Hypothalamus (tissue), 51 donors: Measurements from ENCODE around the gene CTNNBL1.
"Not testable (repeated sequence)": the region's sequence is repeated elsewhere in the genome, so short reads cannot be mapped to it uniquely, and the experiment has no call there.

Experiments
- DNase-seq, 51 donors: peaks; one replicate each; lab custom pipeline; 2025; lab: John Stamatoyannopoulos, UW

Gene CTNNBL1, protein sequence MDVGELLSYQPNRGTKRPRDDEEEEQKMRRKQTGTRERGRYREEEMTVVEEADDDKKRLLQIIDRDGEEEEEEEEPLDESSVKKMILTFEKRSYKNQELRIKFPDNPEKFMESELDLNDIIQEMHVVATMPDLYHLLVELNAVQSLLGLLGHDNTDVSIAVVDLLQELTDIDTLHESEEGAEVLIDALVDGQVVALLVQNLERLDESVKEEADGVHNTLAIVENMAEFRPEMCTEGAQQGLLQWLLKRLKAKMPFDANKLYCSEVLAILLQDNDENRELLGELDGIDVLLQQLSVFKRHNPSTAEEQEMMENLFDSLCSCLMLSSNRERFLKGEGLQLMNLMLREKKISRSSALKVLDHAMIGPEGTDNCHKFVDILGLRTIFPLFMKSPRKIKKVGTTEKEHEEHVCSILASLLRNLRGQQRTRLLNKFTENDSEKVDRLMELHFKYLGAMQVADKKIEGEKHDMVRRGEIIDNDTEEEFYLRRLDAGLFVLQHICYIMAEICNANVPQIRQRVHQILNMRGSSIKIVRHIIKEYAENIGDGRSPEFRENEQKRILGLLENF

GRCh38 chr20:37693635-37694626 lies at the start of gene CTNNBL1:
TSS of gene CTNNBL1 (plus strand) at chr20:37694030. CDS start at chr20:37694123, 93 bp downstream.
- DNase-seq = peak; percentile 70 to 97 (median 93)

- DNase-seq = no peak
Observed at GRCh38 chr20:37644605-37645004, 49.2 kb upstream of the CTNNBL1 start.

DNA sequence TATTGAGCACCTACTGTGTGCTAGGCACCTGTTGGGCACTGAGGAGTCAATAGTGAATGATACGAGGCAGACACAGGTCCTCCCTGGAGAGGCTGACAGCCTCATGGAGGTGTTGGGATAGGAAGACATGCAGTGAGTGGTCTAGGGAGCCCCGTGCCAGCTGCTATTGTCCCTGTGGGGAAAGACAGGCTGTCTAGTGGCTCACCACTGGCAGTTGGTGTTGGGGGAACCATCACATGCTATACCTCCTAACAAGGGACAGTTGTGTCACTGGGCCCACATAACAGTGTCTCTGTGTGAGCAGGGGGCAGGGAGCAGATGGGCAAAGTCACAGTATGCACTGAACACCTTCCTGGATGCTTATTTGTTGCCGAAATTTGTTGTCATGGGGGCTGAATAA lies 45.9 kb upstream of the CTNNBL1 start:
- no peak for DNase-seq

DNA sequence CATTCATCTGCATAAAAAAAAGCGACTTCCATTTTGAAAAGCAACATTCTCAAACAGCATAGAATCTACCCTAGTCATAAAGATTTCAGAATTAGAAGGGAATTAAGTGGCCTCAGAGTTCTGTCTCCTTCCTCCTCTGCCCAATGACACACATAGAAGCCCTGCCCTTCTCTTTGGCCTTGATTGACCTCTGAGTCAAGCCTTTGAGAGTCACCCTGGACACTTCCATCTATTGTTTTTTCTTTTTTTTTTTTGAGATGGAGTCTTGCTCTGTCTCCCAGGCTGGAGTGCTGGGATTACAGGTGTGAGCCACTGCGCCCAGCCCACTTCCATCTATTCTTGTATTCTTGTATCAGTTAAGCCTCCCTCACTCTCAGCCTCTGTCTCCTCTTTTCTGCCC lies 44.8 kb upstream of the CTNNBL1 start:
- DNase-seq = no peak

DNA sequence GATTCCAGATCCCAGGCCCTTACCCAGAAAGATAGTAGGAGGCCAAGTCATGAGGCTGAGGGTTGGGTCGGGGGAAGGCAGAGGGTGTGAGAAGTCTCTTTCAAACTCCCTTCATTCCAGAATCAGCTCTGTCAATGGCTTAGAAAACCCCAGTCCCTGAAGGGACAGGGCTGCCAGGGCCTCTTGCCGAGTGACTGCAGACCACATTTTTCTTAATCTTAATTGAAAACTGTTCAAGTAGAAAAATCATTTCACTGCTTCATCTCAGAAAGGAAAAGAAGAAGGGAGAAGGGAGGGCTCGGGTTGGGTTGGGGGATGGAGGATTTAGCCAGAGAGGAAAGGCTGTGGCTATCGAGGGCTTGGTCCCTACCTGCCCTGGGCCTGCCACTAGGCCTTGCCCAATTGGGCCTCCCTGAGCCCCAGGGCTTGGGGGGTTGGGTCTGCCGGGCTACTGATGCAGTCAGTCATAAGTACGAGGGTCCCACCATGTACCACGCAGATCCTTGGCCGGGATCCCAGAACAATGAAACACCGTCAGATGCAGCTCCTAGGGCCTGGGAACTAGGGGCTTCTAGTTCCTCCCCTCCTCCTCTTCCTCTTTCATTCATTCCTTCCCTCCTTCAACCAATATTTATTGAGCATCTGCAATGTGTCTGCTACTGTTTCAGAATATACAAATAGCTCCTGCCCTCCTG lies 44.0 kb upstream of the CTNNBL1 start:
- DNase-seq = no peak

- DNase-seq = no peak
Observed at GRCh38 chr20:37650661-37651060, 43.2 kb upstream of the CTNNBL1 start.

DNA sequence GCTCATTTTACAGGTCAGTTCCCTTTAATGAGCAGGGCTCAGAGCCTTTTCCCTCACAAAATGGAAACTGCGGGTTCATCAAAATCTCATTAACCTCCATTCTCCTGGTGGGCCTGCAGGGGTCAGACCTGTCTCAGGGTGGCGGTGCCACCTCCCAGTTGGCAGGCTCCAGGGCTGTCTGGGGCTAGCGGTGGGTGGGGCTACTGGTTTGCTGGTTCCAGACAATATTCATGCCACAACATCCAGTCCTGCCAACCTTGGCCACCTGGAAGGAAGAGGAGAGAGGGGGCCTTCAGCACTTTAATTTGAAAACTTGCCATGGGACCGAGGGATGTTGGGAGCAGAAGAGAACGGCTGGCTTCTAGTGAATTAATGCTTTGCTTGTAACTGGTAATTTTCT lies 41.9 kb upstream of the CTNNBL1 start:
- DNase-seq = peak in 3 of 51 donors; percentile 5 to 13 (median 6)

DNA sequence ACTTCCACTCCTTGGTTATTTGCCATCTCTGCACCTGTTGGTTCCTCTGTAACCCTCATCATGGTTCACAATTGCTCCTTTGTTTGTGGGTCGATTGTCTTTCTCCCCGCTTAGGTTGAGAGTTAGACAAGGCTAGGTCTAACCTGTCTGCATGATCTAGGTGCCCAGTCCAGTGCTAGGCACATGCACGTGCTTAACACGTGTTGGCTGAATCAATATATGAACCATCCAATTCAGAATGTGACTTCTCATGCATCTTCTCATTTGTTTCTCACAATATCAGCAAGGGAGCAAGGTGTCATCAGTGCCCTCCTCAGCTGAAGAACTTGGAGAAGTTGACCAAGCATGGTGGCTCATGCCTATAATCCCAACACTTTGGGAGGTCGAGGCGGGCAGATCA lies 36.9 kb upstream of the CTNNBL1 start:
- DNase-seq = no peak

GRCh38 chr20:37657924-37658804 lies 35.7 kb upstream of the CTNNBL1 start:
- DNase-seq = no peak

GRCh38 chr20:37661519-37661918 lies 32.3 kb upstream of the CTNNBL1 start:
- DNase-seq = no peak

GRCh38 chr20:37662308-37662707 lies 31.5 kb upstream of the CTNNBL1 start:
- no peak for DNase-seq

DNA sequence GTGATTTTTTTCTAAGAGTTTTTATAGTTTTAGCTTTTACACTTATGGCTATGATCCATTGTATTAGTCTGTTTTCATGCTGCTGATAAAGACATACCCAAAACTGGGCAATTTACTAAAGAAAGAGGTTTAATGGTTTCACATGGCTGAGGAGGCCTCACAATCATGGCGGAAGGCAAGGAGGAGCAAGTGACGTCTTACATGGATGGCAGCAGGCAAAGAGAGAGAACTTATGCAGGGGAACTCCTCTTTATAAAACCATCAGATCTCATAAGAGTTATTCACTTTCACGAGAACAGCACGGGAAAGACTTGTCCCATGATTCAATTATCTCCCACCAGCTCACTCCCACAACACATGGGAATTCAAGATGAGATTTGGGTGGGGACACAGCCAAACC lies 29.2 kb upstream of the CTNNBL1 start:
- DNase-seq = not testable (repeated sequence)

DNA sequence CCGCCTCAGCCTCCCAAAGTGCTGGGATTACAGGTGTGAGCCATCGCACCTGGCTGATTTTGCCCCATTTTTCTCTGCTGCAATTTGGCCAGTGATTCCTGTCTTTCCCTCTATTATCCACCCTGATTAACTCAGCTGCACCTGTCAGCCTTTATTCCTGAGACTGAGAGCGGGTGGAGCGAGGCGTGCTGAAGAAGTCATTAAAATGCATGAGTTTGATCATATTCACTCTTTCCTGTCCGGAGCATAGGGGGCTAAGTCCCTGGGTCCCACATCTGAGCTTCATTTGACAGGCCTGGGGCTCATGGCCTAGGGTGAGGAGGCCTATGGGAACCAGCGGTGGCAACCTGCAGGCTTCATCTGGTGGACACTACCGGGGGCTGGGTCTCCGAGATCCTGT lies 25.7 kb upstream of the CTNNBL1 start:
- peak in 2 of 51 donors; percentile 2 to 3 for DNase-seq

GRCh38 chr20:37669062-37669772 lies 24.6 kb upstream of the CTNNBL1 start:
- no peak for DNase-seq

DNA sequence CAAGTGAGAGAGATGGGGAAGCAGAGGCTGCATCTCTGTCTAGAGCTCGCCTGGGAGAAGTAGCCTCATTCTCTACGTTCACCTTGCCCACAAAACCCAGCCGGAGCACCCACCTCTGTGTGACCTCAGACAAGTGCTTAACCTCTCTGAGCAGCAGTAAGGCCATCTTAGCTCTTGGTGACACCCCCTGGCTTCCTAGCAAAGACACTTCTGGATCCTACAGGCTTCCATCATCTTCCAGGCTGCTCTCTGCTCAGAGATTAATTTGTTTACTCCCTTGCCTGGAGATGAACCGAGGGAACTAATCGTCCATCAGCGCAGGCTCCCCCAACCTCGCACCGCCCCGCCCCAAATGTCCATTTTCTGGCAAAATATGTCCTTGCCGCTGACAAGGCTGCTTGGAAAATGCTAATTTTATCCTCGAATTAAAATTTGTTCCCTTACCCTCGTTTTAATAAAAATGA lies 24.0 kb upstream of the CTNNBL1 start:
- DNase-seq = no peak

- peak in 30 of 51 donors; percentile 2 to 34 (median 12) for DNase-seq
Observed at GRCh38 chr20:37670351-37670791, 23.5 kb upstream of the CTNNBL1 start.

DNA sequence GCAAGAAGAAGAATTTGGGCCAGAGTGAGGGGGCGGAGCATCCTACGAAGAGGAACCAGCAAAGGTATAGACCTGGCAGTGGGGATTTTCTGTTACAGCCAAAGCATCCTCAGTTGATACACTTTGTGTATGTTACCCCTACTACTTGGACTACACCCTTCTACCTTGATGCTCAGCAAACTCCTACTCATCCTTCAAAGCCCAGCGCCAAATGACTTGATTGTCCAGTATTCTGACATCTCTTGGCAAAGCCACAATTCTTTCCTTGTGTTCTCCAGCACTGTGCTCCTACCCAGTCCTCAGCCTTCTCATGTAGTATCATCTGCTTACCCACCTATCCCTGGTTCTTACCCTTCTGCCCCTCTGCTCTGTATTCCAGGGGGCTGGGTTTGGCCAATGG lies 21.7 kb upstream of the CTNNBL1 start:
- DNase-seq = no peak

DNA sequence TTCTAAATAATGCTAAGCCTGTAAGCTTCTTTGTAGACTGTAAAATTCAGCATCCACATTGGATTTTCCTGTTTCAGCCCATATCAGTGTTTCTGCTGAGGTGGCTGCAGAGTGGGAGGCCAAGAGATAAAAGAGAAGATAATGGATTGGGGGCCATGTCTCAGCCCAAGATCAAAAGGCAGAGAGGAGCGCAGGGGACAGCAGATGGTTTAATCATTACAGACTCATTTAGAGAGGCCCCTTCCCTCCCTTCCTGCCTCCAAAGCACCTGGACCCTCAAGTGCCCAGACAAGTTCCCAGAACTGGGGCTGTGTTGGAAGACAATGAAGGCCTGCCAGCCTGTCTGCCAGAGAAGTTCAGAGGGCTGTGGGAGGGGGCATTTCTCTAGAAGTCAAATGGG lies 20.4 kb upstream of the CTNNBL1 start:
- no peak for DNase-seq

DNA sequence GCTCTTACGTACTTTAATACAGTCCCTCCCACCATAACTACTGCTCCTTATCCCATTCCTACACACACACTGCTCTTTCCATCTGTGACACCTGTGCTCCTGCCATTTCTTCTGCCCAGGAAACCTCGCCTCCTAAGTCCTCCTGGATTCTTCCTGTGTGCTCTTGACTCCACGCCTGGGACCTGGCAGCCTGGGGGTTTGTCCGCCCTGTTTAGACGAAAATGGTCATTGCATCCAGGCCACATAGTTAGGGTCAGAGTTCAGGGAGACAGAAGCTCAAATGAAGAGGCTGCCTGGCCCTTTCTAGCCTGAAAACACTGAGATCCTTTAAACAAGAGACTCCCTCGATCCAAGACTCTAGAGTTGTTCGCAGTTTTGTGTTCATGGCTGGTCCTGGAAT lies 17.4 kb upstream of the CTNNBL1 start:
- DNase-seq = no peak
